HT-29 (cell line): Measurements from ENCODE around the gene VPS33A. TPM values are rescaled to one million over a fixed set of nuclear protein-coding genes. Genes with fewer than 3 reads are reported as not detected.
"Not testable (repeated sequence)": the region's sequence is repeated elsewhere in the genome, so short reads cannot be mapped to it uniquely, and the experiment has no call there.

ENCODE experiments used
- DNase-seq: peaks from one replicate; pipeline ENCODE4 v3.0.0-alpha.2; 2015; ENCODE audit warnings: low spot score
- total RNA-seq: library from RNA; depleted of rRNA; stranded (reverse); fragments of >200 nt; shearing (Covaris generic); gene quantifications from 2 replicates; pipeline ENCODE4 v1.2.3, GENCODE V29; 2014

The VPS33A gene
- total RNA-seq, 1 experiment from 2014 or later, result 18.4 TPM

- no peak for DNase-seq
Measured at GRCh38 chr12:122204167-122205052, 61.9 kb downstream of the VPS33A start.

GRCh38 chr12:122203301-122204166 is 62.8 kb downstream of the VPS33A start, which contains the start of gene B3GNT4:
Gene B3GNT4, plus strand, starts transcription at chr12:122203709. Its CDS starts 910 bp downstream, at chr12:122204619.
- DNase-seq, result peak; percentile 59

DNA sequence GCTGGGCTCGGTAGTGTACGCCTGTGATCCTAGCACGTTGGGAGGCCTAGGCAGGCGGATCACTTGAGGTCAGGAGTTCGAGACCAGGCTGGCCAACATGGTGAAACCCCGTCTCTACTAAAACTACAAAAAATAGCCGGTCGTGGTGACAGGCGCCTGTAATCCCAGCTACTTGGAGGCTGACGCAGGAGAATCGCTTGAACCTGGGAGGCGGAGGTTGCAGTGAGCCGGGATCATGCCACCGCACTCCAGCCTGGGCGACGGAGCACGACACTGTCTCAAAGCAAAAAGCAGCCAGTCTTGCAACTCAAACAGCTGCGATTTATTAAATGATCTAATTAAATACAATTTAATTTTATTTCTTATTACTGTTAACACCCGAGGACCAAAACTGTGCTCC is 63.5 kb downstream of the VPS33A start:
- not testable (repeated sequence) for DNase-seq

DNA sequence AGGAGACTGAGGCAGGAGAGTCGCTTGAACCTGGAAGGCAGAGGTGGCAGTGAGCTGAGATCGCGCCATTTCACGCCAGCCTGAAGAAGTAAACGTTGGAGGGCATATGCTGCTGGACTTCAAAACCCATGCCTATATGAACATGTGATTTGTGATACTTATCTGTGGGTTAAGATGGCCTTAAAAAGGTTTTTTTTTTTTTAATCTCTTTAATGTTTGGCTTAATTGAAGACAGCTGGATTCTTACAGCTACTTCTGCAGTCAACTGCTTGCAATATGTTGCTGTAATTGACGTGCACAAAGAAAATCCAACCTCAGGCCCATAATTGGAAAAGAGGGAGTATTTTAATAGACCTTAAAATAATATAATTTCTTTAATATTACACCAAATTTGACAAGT is 64.3 kb downstream of the VPS33A start:
- DNase-seq, result no peak

DNA sequence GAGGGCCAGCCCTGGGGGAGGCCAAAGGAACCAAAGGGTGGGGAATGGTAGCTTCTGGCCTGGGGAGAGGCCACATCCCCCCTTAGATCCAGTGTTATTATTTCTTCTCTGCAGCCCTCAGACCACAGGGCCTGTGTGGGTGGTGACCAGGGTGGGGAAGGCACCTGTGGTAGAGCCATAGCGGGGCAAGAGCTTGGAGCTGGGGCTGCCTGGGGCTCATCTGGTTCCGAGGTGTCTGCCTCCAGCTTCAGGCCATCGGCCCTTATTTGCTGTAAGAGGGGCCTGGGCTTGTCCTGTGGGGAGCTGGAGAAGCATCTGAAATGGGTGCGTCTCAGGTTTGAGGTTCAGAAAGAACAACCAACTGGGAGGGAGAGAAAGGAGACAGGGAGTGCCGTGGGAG is 64.9 kb downstream of the VPS33A start:
- DNase-seq, result no peak

DNA sequence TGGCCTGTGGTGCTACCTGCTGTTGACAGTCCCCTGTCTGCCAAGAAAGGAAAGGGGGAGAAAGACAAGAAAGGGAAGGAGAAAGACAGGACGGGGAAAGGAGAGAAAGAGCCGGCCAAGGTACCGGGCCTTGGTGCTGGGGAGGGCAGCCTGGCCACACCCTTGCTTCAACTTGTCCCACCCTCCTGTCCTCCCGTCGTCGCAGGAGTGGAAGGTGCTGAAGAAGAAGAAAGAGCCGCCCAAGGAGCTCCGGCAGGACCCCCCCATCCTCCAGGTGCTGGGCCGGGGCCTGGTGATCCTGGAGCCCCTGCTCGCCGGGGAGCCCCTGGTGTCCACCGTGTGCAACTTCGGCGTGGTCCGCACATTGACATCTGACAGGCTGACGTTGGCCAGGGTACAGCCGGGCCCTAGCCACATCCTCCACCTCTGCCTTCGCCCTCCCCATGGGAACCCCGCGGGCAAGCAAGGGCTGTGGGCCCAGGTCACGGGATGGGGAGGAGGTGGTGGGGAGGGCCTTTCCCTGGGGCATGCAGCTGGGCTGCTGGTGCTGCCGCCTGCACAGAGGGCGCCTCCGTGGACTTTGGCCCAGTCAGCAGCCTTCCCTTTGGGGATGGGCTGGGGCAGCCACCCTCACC is 65.6 kb downstream of the VPS33A start:
- DNase-seq, result no peak

- no peak for DNase-seq
Measured at GRCh38 chr12:122199484-122200355, 66.6 kb downstream of the VPS33A start.

DNA sequence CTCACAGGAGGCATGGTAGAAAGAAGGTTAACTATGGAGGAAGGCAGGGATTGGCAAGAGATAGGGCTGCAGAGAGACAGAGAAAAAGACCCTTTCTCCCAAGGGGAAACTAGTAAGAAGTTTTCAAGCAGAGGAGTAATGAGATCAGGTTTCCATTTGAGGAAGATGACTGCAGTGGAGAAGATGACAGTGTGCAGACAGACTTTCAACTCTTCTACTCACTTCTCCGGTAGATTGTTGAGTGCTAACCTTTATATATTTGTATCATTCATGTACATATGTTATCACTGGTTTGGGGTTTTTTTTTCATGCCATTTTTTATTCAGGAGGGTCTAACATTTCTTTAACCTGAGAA is 68.7 kb downstream of the VPS33A start:
- no peak for DNase-seq

- no peak for DNase-seq
Measured at GRCh38 chr12:122195405-122195804, 70.9 kb downstream of the VPS33A start.

DNA sequence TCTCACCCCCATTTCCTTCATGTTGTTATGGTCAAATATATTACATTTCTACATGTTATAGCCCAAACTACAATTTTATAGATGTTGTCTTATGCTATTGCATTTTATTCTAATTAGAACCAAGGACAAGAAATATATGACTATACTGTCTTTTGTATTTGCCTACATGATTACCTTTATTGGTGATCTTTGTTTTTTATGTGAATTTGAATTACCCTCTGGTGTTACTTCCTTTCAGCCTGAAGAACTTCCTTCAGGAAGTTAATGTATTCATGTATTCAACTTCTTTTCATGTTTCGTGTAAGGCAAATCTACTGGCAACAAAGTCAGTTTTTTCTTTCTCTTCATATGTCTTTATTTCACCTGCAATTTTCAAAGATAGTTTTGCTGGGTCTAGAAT is 71.5 kb downstream of the VPS33A start:
- DNase-seq, result no peak

GRCh38 chr12:122192441-122192840 is 73.9 kb downstream of the VPS33A start:
- no peak for DNase-seq

DNA sequence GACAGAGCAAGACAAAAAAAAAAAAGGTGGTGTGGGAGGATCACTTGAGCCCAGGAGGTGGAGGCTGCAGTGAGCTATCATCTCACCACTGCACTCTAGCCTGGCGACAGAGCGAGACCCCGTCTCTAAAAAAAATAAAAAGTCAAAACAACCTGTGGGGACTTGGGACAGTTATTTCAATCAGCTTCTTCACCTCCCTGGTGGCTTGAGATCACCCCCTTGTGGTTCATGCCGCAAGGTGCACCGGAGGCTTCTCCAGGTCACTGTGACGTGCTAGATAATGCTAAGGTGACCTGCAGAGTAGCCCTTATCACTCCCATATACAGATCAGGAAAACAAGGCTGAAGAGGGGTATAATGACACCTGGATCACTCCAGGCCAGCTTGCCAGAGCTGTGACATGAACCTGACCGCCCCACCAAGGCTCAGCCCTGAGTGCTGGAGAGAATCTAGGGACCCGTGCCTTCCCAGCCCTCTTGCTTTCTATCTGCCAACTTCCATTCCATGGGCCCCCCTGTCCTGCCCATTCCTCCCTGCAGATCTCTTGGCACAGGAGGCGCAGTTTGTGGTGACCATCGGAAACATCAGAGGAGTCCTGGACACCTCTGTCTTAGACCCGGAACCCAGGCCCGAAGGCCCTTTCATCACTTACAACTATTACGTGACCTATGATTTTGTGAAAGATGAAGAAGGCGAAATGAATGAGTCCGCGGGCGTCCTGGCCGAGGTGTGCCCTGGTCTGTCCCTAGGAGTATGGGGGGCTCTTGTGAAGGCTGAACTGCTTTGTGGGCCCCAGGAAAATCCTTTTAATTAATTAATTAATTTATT is 75.2 kb downstream of the VPS33A start:
- peak; percentile 85 for DNase-seq

DNA sequence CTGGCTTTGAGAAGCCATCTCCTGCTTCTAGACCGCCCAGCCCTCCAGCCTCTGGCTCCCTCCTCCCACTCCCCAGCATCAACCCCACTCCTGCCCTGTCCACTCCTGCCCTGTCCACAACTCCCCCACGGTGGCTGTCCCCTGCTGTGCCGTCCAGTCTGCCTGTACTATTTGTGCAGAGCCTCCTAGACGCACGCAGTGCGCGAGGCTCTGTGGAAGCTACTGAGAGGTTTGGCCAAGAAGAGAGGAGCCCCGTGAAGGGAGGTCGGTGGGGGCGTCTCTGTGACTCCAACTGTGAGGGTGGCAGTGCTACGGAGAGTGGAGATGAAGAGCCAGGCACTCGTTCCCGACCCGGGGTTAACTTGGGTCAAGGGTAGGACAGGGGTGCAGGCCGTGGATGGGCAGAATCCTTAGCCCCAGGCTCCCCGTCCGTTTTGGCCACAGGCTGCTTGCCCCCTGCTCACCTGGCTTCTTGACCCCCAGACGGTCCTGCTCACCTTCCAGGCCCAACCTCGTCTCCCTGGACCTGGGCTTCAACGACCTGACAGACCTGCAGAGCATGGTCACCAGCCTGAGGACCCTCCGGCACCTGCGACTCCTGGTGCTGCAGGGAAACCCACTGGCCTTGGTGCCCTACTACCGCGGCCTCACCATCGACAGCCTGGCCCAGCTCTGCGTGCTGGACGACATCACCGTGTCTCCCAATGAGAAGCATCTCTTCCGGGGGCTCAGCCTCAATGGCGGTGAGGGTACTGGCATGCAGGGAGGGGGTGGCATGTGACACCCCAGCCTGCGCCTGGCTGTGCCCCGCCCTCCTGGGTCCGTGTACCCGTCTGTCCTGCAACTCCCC is 76.4 kb downstream of the VPS33A start:
- DNase-seq, result no peak

GRCh38 chr12:122187466-122187865 is 78.8 kb downstream of the VPS33A start:
- DNase-seq, result no peak

DNA sequence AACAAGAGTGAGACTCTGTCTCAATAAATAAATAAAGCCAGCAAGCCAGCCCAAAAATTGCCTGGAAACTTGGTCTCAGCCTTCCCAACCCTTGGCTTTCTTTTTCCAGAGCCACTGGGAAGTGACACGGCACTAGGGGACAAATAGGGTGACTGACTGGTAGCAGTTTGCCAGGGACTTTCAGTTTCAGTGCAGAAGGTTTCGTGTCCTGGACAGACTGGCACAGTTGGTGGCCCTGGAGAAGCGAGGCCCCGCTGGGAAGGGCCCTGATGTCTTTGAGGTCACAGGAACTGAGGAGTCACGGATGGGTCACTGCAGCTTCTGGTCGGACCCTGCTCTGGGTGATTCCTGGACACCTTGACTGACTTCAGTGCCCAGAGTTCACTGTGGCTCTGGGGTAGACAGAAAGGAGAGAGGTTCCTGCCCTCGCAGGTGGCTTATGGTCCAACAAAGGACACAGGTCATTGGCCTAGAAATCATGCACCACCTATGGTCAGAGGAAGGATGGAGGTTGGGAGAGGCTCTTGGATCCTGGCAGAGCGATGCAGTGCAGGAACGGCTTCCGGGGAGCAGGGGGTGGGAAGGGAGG is 80.7 kb downstream of the VPS33A start:
- DNase-seq, result no peak

DNA sequence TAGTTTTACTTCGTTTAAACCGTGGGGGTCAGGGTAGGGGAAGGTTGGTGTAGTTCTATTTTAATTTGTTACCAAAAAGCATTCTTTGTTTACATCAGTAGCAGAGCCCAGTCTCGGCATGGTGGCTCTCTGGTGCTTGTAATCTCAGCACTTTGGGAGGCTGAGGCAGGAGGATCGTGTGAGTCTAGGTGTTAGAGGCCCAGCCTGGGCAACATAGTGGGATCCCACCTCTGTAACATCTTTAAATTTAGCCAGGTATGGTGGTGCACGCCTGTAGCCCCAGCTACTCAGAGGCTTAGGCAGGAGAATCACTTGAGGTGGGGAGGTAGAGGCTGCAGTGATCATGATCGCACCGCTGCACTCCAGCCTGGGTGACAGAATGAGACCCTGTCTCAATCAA is 81.2 kb downstream of the VPS33A start:
- no peak for DNase-seq

DNA sequence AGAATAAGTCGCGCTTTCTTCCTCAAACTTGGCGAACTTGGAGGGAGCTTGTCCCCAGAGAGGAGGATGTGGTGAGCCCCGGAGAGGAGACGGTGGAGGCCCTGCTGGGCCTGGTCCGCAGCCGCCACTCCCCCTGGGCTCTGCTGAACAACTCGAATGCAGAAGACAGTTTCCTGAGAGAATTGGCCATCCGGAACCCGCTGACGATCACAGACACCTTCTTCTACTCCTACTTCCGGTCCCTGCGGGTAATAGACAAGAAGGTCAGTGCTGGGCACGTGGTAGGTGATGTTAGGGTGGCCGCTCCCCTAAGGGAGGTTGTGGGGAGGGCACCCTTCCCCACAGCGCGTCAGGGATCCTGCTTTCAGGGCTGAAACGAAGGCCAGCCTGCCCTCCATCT is 81.8 kb downstream of the VPS33A start:
- DNase-seq, result no peak

- no peak for DNase-seq
Measured at GRCh38 chr12:122183588-122183940, 82.7 kb downstream of the VPS33A start.
